GM19023 (cell line): ENCODE results near the gene OPA3.
A peak's percentile ranks its signal among the peaks of the same experiment; 100 is the strongest.
"Not testable (repeated sequence)": the region's sequence is repeated elsewhere in the genome, so short reads cannot be mapped to it uniquely, and the experiment has no call there.

Source experiments
- ATAC-seq: cut with Tn5 transposase; IDR thresholded peaks from one replicate; pipeline ENCODE4 v1.9.1; 2021; ENCODE audit warnings: mild to moderate bottlenecking, moderate library complexity; ENCODE audit not compliant: unreplicated experiment

OPA3 gene

GRCh38 chr19:45523642-45524256, 60.9 kb downstream of the OPA3 start:
- peak; percentile 69 for ATAC-seq

DNA sequence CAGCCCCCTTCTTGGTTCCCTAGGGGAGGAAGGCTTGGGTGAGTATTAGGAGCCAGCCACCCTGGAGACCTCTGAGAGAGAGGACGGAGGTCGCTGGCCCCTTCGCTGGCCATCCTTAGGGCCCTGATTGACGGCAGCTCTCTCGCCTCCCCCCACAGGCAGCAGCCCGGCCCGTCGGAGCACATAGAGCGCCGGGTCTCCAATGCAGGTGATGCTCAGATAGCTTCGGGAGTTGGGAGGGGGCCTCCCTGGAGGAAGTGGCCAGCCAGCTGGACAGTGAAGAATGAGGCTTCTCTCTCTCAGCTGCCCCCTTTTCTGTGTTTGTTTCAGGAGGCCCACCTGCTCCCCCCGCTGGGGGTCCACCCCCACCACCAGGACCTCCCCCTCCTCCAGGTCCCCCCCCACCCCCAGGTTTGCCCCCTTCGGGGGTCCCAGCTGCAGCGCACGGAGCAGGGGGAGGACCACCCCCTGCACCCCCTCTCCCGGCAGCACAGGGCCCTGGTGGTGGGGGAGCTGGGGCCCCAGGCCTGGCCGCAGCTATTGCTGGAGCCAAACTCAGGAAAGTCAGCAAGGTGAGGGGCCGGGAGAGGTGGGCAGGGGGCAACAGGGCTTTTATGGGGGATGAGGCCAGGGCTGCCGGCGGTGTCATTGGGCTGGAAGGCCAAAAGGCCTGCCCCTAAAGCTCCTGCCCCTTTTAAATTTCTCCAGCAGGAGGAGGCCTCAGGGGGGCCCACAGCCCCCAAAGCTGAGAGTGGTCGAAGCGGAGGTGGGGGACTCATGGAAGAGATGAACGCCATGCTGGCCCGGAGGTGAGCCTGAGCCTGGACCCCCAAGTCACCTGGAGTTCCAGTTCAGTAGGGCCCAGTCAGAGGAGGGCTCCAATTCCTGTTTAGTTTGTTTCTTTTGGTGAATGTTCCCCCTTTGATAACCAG, 62.3 kb downstream of the OPA3 start:
- no peak for ATAC-seq

DNA sequence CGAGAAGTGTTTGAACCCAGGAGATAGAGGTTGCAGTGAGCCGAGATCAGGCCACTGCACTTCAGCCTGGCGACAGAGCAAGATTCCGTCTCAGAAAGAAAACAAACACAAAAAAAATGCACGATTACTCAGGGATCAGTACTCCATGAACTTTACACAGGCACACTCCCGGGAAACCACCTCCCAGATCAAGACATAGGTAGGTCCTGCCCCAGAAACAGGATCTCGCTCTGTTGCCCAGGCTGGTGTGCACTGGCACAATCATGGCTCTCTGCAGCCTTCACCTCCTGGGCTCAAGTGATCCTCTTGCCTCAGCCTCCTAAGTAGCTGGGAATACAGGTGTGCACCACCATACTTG, 66.2 kb downstream of the OPA3 start:
- no peak for ATAC-seq

- no peak for ATAC-seq
These were observed 66.7 kb downstream of the OPA3 start for GRCh38 chr19:45517641-45518468.

DNA sequence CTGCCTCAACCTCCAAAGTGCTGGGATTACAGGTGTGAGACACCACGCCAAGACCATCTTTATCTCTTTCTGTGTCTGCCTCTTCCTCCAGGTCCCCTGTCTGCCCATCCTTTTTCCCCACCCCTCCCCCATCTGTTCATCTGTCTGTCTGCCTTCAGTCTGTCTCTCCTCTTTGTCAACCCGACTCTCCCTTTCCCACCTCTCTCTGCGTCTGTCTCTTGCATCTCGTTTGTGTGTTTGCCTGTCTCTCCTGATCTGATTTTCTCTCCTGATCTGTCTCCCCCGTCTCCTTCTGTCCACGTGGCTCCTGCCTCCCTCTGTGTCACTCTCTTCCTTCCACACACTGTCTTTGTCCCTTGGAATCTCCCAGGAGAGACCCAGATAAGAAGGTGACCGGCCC, 67.4 kb downstream of the OPA3 start:
- ATAC-seq = no peak

DNA sequence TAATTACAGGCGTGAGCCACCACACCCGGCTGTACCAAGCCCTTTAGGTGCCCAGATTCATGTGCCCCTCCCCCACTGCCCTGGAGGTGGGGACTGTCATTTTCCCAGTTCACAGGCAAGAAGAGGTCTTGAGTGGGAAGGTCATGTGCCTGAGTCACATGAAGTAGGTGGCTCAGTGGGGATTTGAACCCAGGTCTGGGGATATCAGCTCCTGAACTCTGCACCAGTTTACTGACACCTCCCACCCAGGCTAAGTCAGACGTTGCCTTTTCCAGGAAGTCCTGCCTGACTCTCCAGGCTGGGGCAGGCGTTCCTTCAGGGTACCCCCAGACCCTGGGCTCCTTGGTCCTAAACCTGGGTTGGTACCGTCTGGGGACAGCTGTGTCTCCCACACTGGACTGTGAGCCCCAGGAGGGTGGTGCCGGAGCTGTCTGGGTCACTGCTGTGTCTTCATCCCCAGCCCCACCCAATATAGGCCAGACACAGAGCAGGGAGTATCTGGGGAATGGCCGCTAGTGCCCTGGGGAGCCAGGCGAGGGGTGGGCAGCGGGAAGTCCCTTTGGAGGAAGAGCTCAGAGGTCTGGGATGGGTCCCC, 68.7 kb downstream of the OPA3 start:
- ATAC-seq = no peak

DNA sequence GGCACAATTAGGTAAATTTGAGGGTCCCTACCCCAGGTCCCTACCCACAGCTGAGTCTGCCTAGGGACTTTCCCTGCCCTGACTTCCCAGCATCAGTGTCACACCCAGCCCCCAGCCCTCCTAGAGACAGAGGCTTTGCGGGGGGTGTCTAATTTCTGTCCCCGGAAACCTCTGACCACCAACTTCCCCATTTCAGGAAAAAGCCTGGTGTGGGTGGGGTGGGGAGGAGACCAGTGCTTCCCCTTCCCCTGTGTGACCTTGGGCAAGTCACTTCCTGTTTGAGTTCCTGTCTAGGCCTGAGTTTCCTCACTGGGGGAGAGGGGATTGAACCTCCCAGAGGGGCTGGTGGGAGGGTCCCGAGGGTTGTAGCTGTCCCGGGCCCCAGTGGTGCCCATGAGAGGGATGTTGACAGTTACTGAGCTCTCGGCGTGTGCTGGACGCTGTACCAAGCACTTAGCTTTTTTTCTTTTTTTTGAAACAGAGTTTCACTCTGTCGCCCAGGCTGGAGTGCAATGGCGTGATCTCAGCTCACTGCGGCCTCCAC, 69.4 kb downstream of the OPA3 start:
- ATAC-seq = no peak

- ATAC-seq = no peak
These were observed 70.1 kb downstream of the OPA3 start for GRCh38 chr19:45514376-45515051.

DNA sequence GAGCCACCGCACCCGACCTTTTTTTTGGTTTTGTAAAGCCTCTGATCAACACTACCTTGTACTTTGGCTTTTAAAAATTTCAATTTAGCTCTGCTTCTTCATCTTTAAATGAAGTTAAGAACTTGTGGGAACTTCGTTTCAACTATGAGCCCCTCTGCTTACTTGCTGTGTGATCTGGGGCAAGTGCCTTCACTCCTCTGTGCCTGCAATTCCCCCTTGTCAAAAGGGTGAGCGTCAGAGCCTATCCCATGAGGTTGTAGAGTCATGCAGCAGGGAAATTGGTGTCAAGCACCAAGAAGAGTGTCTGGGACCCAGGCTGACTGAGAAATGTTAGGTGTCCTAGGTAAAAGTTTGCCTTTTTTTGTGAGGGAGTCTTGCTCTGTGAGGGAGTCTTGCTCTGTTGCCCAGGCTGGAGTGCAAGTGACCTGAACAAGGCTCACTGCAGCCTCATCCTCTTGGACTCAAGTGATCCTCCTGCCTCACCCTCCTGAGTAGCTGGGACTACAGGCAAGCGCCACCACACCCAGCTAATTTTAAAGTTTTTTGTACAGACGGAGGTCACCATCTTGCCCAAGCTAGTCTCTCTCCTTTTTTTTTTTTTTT, 71.6 kb downstream of the OPA3 start:
- ATAC-seq = no peak

DNA sequence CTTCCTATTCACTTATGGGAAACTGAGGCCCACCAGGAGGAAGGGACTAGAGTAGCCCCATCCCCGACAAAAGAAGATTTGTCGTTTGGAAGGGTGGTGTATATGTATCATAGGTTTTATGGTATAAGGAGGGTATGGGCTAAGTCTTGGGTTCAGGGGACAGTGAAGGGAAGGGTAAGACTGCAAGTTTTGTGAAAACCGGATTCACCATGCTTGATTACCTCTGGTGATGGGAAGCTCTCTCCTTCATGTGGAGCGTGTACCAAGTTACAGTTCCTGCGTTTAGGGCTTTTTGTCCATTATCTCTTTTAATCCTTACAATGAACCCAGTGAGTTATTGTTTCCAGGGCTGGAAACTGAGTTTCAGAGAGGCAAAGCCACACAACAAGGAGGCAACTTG, 73.5 kb downstream of the OPA3 start:
- ATAC-seq = no peak

- ATAC-seq = not testable (repeated sequence)
These were observed 74.2 kb downstream of the OPA3 start for GRCh38 chr19:45510352-45510751.

- ATAC-seq = no peak
These were observed 74.9 kb downstream of the OPA3 start for GRCh38 chr19:45509692-45510015.

DNA sequence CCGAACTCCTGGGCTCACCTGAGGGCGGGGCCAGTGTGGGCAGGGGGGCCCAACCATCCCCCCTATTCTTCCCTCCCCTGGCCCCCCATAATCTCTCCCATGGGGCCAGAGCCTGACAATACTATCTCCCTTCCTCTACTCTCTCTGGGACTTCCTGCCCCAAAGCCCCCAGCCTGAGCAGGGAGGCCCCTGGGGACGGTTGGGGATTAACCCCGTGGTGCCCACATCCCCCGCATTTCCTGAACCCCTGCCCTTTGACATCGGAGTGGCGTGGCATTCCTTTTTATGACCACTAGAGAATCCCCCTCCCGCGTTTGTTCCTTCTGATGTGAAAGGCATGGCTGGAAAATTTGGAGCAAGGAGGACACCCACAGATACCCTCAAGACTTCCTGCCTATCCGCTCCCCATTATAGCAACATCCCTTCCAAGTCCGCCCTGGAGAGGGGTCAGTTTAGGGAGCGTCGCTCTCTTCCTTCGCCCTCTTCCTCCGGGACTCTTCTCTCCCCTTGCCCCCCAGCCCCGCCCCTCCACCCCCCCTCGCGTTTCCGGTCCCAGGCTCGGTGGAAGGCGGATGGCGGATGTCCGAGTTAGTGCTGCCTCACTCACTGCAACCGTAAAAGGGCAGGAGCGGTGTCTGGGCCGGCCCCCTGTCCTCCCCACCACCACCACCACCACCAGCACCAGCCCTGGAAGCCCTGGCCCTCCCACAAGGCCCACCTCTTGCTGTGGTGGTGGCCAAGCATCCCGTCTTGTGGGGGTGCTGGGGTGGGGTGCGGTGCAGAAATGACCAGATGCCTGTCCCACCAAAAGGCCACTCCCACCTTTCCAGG, 75.5 kb downstream of the OPA3 start:
- ATAC-seq = no peak

DNA sequence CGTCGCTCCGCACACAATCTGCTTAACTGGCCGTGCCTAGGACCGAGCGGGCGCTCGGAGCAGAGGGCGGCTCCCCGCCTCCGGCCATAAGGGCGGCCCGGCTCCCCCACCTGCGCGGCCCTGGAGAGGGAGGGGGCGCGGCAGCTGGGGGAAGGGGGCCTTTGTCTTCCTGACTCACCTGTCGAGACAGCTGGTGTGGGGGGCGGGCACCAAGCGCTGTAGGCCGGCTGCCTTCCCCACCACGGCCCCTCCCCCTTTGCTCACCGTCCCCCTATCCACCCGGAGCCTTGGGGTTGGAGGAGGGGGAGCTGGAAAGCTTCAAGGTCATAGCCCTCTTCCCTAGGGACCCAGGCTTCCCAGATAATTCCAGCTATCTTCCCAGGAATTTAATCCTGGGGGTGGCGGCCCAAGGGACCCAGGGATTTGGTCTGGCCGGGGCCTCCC, 76.2 kb downstream of the OPA3 start:
- no peak for ATAC-seq

DNA sequence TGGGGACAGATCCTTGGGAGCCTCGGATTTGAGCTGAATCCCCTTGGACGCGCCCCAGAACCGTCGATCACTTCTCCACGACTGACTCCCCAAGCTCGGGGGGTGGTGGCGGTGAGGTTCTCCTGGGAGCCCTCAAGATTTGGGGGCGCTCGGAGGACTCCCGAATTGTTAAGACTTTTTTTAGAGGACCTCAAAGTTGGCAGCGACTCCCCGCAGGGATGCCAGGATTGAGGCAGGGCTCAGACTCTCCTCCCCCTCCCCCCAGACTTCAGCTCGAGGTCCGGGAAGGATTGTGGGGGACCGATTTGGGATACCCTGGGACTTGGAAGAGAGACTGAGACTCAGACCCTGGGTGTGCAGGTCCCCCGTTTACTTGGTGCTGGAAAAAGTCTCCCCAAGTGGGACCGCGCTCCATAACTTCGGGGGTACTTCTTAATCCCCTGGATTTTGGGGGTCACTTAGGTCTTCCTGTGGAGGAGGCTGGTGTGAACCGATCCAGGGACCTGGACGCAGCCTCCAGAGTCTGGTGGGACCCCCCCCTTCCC, 76.7 kb downstream of the OPA3 start:
- no peak for ATAC-seq

DNA sequence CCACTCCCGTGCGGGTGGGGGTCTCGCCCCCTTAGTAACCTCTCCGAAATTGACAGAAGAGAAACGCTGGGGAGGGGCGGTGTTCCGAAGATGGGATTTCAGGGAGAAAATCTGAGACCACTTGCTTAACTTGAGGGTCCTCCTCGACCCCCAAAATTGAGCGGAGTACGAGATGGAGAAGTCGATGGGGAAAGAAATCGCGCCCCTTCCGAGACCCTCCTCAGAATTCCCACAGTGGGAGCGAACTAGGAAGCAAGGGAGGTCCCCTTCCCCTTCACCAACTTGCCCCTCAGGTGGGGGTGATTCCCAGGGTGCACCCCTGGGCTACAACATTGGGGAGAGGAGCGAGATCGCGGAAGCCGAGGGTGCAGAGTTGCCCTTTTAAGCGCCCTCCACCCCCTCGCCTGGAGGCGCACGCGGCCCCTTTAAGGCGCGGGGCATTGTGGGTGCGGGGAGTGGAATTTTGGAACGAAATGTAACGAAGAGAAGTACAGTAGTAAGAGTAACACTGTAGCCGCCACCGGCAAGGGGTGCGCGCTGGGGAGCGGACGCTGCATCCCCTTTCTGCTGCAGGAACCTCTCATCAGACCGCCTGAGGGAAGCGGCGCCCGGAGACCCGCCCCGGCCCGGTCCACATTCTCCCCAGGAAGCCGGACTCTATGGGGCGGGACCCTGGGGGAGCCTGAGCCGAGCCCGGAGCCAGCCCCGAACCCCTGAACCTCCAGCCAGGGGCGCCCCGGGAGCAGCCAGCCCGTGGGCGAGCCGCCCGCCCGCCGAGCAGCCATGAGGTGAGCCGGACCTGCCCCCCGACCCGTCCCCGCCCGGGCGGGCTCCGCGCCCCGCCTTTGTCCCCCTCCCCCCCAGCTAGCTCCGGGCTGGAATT, 77.4 kb downstream of the OPA3 start, which contains the start of gene VASP:
Gene VASP (plus strand): TSS at position 491 of the 883 bp plus-strand sequence. CDS start 293 bp downstream, at position 784.
- ATAC-seq = peak; percentile 37

- peak; percentile 64 for ATAC-seq
These were observed 78.2 kb downstream of the OPA3 start for GRCh38 chr19:45506246-45506988.
